ENCODE measurements around the gene MYOZ3.

Gene MYOZ3

DNA sequence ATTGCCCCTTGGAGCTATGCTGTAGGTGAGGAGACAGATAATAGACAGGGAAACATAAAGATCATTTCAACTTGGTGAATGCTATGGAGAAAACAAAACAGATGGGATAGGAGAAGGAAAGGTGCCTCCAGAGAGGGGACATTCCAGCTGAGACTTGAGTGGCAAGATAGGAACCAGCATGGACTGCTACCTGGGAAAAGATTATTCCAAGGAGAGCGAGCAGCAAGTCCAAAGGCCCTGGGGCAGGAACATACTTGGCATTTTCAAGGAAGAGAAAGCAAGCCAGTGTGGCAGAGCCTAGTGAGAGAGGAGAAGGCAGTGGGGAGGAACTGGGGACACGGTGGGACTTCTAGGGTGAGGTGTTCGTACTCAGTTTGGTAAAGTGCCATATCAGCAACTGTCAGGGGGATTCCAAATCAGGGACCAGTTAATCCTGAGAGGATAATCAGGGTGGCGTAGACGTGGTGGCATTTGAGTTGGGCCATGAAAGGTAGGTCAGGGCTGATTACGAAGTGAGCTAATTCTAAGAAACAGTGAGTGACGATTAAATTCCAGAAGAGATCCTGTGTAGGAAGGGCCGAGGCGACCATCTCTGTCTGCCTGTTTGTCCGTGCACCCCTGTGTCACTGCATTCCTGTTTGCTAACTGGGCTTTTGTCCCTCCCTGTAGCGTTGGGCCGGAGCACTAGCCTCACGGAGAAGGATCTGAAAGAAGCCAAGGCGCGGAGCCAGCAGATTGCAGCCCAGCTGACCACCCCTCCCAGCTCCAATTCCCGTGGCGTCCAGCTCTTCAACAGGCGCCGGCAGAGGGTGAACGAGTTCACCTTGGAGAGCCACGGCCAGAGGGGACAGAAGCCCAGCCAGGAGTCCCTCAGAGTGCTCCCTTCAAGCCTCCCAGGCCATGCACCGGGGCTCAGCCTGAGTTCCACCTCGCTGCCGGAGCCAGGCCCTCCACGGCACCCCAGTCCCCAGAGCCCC lies 13.5 kb upstream of the MYOZ3 start:
- H3K4me2 ChIP-seq (ENCODE audit: low read length): no peak overlapping the region
- H3K9me3 ChIP-seq (ENCODE audit: control insufficient read depth, low read length): no peaks in the 10 kb centered on the region
- H3K79me2 ChIP-seq: peaks cover 5% of the 10 kb centered on the region
- H2AFZ ChIP-seq: no peak overlapping the region
- no peak overlapping the region for H3K4me3 ChIP-seq (ENCODE audit: low read depth, low read length)
- H3K4me1 ChIP-seq: peaks cover 30% of the 10 kb centered on the region
- no peak overlapping the region for H3K9ac ChIP-seq
- TF ChIP-seq, protein P1, sequence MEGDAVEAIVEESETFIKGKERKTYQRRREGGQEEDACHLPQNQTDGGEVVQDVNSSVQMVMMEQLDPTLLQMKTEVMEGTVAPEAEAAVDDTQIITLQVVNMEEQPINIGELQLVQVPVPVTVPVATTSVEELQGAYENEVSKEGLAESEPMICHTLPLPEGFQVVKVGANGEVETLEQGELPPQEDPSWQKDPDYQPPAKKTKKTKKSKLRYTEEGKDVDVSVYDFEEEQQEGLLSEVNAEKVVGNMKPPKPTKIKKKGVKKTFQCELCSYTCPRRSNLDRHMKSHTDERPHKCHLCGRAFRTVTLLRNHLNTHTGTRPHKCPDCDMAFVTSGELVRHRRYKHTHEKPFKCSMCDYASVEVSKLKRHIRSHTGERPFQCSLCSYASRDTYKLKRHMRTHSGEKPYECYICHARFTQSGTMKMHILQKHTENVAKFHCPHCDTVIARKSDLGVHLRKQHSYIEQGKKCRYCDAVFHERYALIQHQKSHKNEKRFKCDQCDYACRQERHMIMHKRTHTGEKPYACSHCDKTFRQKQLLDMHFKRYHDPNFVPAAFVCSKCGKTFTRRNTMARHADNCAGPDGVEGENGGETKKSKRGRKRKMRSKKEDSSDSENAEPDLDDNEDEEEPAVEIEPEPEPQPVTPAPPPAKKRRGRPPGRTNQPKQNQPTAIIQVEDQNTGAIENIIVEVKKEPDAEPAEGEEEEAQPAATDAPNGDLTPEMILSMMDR (IDR thresholded peaks at IDR 0.05): no peak
- no peaks in the 10 kb centered on the region for H3K27me3 ChIP-seq (ENCODE audit: control insufficient read depth, insufficient read depth, low read length)
- H3K27ac ChIP-seq: no peak overlapping the region
- no peaks in the 10 kb centered on the region for H3K36me3 ChIP-seq (ENCODE audit: control insufficient read depth, insufficient read depth, low read length)

DNA sequence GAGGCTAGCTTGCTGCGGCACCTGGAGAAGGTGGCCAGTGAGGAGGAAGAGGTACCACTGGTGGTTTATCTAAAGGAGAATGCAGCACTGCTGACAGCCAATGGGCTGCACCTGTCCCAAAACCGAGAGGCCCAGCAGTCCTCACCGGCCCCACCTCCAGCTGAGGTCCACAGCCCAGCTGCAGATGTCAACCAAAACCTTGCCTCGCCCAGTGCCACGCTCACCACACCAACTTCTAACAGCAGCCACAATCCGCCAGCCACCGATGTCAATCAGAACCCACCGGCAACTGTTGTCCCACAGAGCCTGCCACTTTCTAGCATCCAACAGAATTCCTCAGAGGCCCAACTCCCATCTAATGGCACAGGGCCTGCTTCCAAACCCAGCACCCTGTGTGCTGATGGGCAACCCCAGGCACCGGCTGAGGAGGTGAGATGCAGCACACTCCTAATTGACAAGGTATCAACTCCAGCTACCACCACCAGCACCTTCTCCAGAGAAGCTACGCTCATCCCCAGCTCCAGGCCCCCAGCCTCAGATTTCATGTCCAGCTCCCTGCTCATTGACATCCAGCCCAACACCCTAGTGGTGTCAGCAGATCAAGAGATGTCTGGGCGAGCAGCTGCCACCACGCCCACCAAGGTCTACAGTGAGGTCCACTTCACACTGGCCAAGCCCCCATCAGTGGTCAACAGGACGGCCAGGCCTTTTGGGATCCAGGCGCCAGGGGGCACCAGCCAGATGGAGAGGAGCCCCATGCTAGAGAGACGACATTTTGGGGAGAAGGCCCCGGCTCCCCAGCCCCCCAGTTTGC lies 12.6 kb upstream of the MYOZ3 start:
- H3K27ac ChIP-seq: no peak overlapping the region
- H3K9ac ChIP-seq: no peak overlapping the region
- H3K36me3 ChIP-seq (ENCODE audit: control insufficient read depth, insufficient read depth, low read length): no peaks in the 10 kb centered on the region
- no peaks in the 10 kb centered on the region for H3K9me3 ChIP-seq (ENCODE audit: control insufficient read depth, low read length)
- H3K79me2 ChIP-seq: peaks cover 5% of the 10 kb centered on the region
- H2AFZ ChIP-seq: no peak overlapping the region
- TF ChIP-seq, protein P1 (IDR thresholded peaks at IDR 0.05): no peak
- H3K27me3 ChIP-seq (ENCODE audit: control insufficient read depth, insufficient read depth, low read length): no peaks in the 10 kb centered on the region
- no peak overlapping the region for H3K4me2 ChIP-seq (ENCODE audit: low read length)
- H3K4me3 ChIP-seq (ENCODE audit: low read depth, low read length): no peak overlapping the region
- H3K4me1 ChIP-seq: peaks cover 21% of the 10 kb centered on the region

DNA sequence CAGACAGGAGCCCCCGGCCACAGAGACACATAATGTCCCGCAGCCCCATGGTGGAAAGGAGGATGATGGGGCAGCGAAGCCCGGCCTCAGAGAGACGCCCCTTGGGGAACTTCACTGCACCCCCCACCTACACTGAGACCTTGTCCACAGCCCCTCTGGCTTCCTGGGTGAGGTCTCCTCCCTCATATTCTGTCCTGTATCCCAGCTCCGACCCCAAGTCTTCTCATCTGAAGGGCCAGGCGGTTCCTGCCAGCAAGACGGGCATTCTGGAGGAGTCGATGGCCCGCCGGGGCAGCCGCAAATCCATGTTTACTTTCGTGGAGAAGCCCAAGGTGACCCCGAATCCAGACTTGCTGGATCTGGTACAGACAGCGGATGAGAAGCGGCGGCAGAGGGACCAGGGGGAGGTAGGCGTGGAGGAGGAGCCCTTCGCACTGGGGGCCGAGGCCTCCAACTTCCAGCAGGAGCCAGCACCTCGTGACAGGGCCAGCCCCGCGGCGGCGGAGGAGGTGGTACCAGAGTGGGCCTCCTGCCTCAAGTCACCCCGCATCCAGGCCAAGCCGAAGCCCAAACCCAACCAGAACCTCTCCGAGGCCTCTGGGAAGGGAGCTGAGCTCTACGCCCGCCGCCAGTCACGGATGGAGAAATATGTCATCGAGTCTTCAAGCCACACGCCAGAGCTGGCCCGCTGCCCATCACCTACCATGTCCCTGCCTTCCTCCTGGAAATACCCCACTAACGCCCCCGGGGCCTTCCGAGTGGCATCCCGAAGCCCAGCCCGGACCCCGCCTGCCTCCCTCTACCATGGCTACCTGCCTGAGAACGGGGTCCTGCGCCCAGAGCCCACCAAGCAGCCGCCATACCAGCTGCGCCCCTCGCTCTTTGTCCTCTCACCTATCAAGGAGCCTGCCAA lies 11.7 kb upstream of the MYOZ3 start:
- H3K27me3 ChIP-seq (ENCODE audit: control insufficient read depth, insufficient read depth, low read length): no peaks in the 10 kb centered on the region
- H3K36me3 ChIP-seq (ENCODE audit: control insufficient read depth, insufficient read depth, low read length): no peaks in the 10 kb centered on the region
- H3K4me2 ChIP-seq (ENCODE audit: low read length): no peak overlapping the region
- H3K9ac ChIP-seq: no peak overlapping the region
- H3K27ac ChIP-seq: no peak overlapping the region
- H3K79me2 ChIP-seq: peaks cover 5% of the 10 kb centered on the region
- TF ChIP-seq, protein P1 (IDR thresholded peaks at IDR 0.05): no peak
- no peaks in the 10 kb centered on the region for H3K9me3 ChIP-seq (ENCODE audit: control insufficient read depth, low read length)
- H2AFZ ChIP-seq: no peak overlapping the region
- H3K4me1 ChIP-seq: peaks cover 12% of the 10 kb centered on the region
- H3K4me3 ChIP-seq (ENCODE audit: low read depth, low read length): no peak overlapping the region

DNA sequence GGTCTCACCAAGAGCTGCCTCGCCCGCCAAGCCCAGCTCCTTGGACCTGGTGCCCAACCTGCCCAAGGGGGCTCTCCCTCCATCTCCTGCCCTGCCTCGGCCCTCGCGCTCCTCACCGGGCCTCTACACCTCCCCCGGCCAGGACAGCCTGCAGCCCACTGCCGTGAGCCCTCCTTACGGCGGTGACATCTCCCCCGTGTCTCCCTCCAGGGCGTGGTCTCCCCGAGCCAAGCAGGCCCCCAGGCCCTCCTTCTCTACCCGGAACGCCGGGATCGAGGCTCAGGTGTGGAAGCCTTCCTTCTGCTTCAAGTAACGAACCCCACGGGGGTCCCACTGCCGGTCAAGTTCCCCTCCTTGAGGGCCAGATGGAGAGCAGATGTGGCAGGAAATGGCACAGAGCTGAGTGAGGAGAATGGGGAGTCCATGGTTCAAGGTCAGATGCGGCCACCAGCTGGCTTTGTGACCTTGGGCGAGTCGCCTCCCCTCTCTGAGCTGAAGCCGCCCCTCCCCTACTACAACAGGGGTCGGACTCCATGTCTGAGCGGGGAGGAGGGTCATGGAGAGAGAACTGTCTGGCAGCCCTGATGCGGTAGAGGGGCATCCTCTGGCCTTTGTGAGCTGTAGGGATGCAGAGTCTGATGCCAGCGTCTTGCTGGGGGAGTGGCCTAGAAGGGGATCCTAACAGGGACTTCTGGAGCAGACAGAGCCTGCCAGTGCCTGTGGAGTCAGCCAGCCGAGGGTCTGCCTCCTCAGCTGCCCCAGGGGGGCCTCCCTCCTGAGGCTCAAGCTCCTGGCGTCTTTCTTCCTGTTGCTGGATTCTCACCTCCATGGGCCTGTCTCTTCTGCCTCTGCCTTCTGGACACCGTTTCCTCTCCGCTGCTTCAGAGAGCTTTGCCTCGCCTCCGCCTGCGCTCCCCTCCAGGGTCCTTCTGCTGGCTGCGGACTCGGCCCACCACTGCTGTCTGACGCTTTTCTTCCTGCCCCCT lies 10.7 kb upstream of the MYOZ3 start:
- Histone ChIP-seq H3K4me2 (ENCODE audit: low read length) (no peak overlapping the region), H2AFZ (no peak overlapping the region), H3K9ac (no peak overlapping the region), H3K36me3 (ENCODE audit: control insufficient read depth, insufficient read depth, low read length) (no peaks in the 10 kb centered on the region), H3K4me3 (ENCODE audit: low read depth, low read length) (no peak overlapping the region), H3K27ac (no peak overlapping the region), H3K79me2 (peaks cover 5% of the 10 kb centered on the region), H3K27me3 (ENCODE audit: control insufficient read depth, insufficient read depth, low read length) (no peaks in the 10 kb centered on the region), H3K9me3 (ENCODE audit: control insufficient read depth, low read length) (no peaks in the 10 kb centered on the region), H3K4me1 (peaks cover 2% of the 10 kb centered on the region)
- TF ChIP-seq, protein P1 (IDR thresholded peaks at IDR 0.05): no peak
